DND-41 (cell line): ENCODE measurements around the gene EIF2S2.

Experiments
- EZH2 ChIP-seq: IDR thresholded peaks from 3 replicates; pipeline ENCODE4 v1.6.1; 2012; ENCODE audit warnings: borderline replicate concordance, low read depth, mild to moderate bottlenecking, moderate library complexity, low read length, inconsistent platforms; ENCODE audit not compliant: severe bottlenecking
- TF ChIP-seq, protein P1 (sequence below): IDR thresholded peaks from 2 replicates; pipeline ENCODE4 v1.5.1; 2012; ENCODE audit warnings: borderline replicate concordance, low read length, moderate library complexity, mild to moderate bottlenecking; ENCODE audit not compliant: poor library complexity, severe bottlenecking; ENCODE audit errors: extremely low read depth

DNA sequence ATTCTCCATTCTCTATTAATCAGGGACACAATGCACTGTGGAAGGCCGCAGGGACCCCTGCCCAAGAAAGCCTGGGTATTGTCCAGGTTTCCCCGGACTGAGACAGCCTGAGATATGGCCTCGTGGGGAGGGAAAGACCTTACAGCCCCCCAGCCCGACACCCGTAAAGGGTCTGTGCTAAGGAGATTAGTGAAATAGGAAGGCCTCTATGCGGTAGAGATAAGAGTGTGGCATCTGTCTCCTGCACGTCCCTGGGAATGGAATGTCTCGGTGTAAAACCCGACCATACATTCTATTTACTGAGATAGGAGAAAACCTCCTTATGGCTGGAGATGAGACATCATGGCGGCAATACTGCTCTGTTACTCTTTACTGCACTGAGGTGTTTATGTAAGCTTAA is 15.7 kb upstream of the EIF2S2 start:
- TF ChIP-seq EZH2 = no peak
- TF ChIP-seq, protein P1, sequence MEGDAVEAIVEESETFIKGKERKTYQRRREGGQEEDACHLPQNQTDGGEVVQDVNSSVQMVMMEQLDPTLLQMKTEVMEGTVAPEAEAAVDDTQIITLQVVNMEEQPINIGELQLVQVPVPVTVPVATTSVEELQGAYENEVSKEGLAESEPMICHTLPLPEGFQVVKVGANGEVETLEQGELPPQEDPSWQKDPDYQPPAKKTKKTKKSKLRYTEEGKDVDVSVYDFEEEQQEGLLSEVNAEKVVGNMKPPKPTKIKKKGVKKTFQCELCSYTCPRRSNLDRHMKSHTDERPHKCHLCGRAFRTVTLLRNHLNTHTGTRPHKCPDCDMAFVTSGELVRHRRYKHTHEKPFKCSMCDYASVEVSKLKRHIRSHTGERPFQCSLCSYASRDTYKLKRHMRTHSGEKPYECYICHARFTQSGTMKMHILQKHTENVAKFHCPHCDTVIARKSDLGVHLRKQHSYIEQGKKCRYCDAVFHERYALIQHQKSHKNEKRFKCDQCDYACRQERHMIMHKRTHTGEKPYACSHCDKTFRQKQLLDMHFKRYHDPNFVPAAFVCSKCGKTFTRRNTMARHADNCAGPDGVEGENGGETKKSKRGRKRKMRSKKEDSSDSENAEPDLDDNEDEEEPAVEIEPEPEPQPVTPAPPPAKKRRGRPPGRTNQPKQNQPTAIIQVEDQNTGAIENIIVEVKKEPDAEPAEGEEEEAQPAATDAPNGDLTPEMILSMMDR = no peak
